MM.1S (cell line): Measurements from ENCODE around the gene KATNAL2.

Experiments
- DNase-seq: peaks from one replicate; pipeline ENCODE4 v3.0.0-alpha.2; 2015
- H2AFZ ChIP-seq: fragments of 300-600 bp; sonication (generic); 2 replicates; pipeline ENCODE4 v1.6.0; 2016; ENCODE audit warnings: antibody characterized with exemption, low read length
- H3F3A ChIP-seq: fragments of 300-600 bp; sonication (generic); 2 replicates; pipeline ENCODE4 v1.6.1; 2016; ENCODE audit warnings: mild to moderate bottlenecking, antibody characterized with exemption, low read length, moderate library complexity, mixed read lengths; ENCODE audit not compliant: insufficient read depth
- H3K27ac ChIP-seq: fragments of 300-600 bp; sonication (generic); 2 replicates; pipeline ENCODE4 v1.5.1; 2016; ENCODE audit warnings: mild to moderate bottlenecking, low read length
- H3K27me3 ChIP-seq: fragments of 300-600 bp; sonication (generic); replicated peaks from 2 replicates; pipeline ENCODE4 v1.6.0; 2016; ENCODE audit warnings: low read length; ENCODE audit not compliant: insufficient read depth
- H3K36me3 ChIP-seq: fragments of 300-600 bp; sonication (generic); replicated peaks from 2 replicates; pipeline ENCODE4 v1.6.1; 2016; ENCODE audit warnings: mild to moderate bottlenecking, low read length, mixed read lengths; ENCODE audit not compliant: insufficient read depth
- H3K4me1 ChIP-seq: fragments of 300-600 bp; sonication (generic); 2 replicates; pipeline ENCODE4 v1.6.1; 2016; ENCODE audit warnings: low read length, mixed read lengths
- H3K4me2 ChIP-seq: fragments of 300-600 bp; sonication (generic); 2 replicates; pipeline ENCODE4 v1.6.0; 2016; ENCODE audit warnings: low read depth, low read length
- H3K4me3 ChIP-seq: fragments of 300-600 bp; sonication (generic); 2 replicates; pipeline ENCODE4 v1.5.1; 2016; ENCODE audit warnings: low read length, mixed read lengths
- H3K79me2 ChIP-seq: fragments of 300-600 bp; sonication (generic); 2 replicates; pipeline ENCODE4 v1.6.1; 2016; ENCODE audit warnings: mixed run types, low read length, mixed read lengths
- H3K9ac ChIP-seq: fragments of 300-600 bp; sonication (generic); 2 replicates; pipeline ENCODE4 v1.6.1; 2016; ENCODE audit warnings: low read length, mixed read lengths
- H3K9me2 ChIP-seq: fragments of 300-600 bp; sonication (generic); replicated peaks from 2 replicates; pipeline ENCODE4 v1.6.1; 2016; ENCODE audit warnings: mild to moderate bottlenecking, low read length, mixed read lengths; ENCODE audit not compliant: insufficient read depth
- H3K9me3 ChIP-seq: fragments of 300-600 bp; sonication (generic); replicated peaks from 2 replicates; pipeline ENCODE4 v1.6.1; 2016; ENCODE audit warnings: mild to moderate bottlenecking, low read length, mixed read lengths; ENCODE audit not compliant: insufficient read depth
- H4K20me1 ChIP-seq: fragments of 300-600 bp; sonication (generic); 2 replicates; pipeline ENCODE4 v1.6.1; 2016; ENCODE audit warnings: mild to moderate bottlenecking, low read length, moderate library complexity, mixed read lengths; ENCODE audit not compliant: insufficient read depth
- EZH2 ChIP-seq: fragments of 300-600 bp; sonication (generic); optimal IDR thresholded peaks from 2 replicates; pipeline ENCODE3; 2017; ENCODE audit warnings: low read depth, mild to moderate bottlenecking, antibody characterized with exemption, low read length, mixed read lengths
- EZH2phosphoT487 ChIP-seq: fragments of 300-600 bp; sonication (generic); IDR thresholded peaks from 2 replicates; pipeline ENCODE4 v1.6.1; 2018; ENCODE audit warnings: antibody characterized with exemption, low read length
- TF ChIP-seq, protein P1 (sequence below): fragments of 300-600 bp; sonication (generic); IDR thresholded peaks from 2 replicates; pipeline ENCODE4 v1.5.1; 2016; ENCODE audit warnings: antibody characterized with exemption, low read length, mixed read lengths

KATNAL2 gene

DNA sequence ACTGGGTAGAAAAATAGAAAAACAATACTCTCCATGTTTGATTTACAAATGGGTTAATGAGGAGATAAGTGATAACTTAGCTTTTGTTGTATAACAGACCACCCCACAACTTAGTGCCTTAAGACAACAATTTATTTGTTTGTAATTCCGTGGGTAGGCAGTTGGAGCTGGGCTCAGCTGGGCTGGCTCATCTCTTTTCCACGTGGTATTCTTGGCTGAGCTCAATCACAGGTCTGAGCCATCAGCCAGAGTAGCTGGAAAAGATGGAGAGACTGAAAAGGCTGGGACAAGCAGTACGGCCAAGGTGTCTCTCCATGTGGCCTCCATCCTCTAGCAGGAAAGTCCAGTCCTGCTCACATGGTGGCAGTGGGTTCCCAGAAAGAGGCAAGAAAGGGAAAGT lies 150.2 kb downstream of the KATNAL2 start:
- Histone ChIP-seq H3K9me3 (no peaks in the 10 kb centered on the region), H3K9ac (no peak overlapping the region), H3K27ac (no peak overlapping the region), H3K4me1 (no peaks in the 10 kb centered on the region), H4K20me1 (no peaks in the 10 kb centered on the region), H3K27me3 (no peaks in the 10 kb centered on the region), H3F3A (no peaks in the 10 kb centered on the region), H3K4me2 (no peak overlapping the region), H2AFZ (no peak overlapping the region), H3K79me2 (no peaks in the 10 kb centered on the region), H3K9me2 (no peaks in the 10 kb centered on the region), H3K36me3 (no peaks in the 10 kb centered on the region), H3K4me3 (no peak overlapping the region)
- TF ChIP-seq EZH2phosphoT487 (no peak), EZH2 (no peak)
- TF ChIP-seq, protein P1, sequence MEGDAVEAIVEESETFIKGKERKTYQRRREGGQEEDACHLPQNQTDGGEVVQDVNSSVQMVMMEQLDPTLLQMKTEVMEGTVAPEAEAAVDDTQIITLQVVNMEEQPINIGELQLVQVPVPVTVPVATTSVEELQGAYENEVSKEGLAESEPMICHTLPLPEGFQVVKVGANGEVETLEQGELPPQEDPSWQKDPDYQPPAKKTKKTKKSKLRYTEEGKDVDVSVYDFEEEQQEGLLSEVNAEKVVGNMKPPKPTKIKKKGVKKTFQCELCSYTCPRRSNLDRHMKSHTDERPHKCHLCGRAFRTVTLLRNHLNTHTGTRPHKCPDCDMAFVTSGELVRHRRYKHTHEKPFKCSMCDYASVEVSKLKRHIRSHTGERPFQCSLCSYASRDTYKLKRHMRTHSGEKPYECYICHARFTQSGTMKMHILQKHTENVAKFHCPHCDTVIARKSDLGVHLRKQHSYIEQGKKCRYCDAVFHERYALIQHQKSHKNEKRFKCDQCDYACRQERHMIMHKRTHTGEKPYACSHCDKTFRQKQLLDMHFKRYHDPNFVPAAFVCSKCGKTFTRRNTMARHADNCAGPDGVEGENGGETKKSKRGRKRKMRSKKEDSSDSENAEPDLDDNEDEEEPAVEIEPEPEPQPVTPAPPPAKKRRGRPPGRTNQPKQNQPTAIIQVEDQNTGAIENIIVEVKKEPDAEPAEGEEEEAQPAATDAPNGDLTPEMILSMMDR = no peak
- no peak for DNase-seq

DNA sequence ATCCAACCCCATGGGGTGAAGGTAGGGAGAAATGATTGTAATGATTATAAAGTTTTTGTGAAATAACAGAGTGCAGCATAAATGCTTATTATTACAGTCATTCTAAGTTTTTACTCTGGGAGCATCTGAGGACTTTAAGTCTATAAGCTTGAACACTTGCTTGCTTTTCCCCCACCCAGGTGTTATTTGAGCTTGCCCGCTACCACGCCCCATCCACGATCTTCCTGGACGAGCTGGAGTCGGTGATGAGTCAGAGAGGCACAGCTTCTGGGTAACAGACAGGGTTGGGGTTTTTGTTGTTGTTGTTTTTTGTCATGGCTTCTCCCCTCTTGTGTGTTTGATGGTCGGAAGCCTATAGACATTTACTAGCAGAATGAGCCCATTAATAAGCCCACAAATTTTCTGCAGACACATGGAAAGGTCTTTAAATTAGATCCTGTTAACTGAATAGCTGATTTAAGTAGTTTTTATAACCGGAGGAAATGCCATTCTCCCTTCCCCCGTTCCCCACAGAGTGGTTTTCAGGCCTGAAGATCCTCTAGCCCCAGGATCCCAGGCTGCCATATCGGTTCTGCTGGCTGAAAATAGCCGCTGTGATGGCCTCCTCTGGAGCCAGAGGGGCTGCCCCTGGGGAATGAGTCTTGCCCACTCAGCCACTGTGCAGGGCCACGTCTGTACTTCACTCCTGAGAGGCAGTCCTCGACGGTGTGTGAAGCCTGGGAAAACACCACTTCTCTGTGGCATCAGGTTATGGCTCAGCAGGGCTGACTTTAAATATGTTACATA lies 157.9 kb downstream of the KATNAL2 start:
- DNase-seq = no peak
- Histone ChIP-seq H3K79me2 (no peaks in the 10 kb centered on the region), H3K9me2 (no peaks in the 10 kb centered on the region), H3K27ac (no peak overlapping the region), H2AFZ (no peak overlapping the region), H3K4me1 (no peaks in the 10 kb centered on the region), H4K20me1 (no peaks in the 10 kb centered on the region), H3F3A (no peaks in the 10 kb centered on the region), H3K4me3 (no peak overlapping the region), H3K4me2 (no peak overlapping the region), H3K9me3 (no peaks in the 10 kb centered on the region), H3K9ac (no peak overlapping the region), H3K27me3 (no peaks in the 10 kb centered on the region), H3K36me3 (no peaks in the 10 kb centered on the region)
- TF ChIP-seq EZH2phosphoT487 (no peak), EZH2 (no peak)
- TF ChIP-seq, protein P1 = no peak

DNA sequence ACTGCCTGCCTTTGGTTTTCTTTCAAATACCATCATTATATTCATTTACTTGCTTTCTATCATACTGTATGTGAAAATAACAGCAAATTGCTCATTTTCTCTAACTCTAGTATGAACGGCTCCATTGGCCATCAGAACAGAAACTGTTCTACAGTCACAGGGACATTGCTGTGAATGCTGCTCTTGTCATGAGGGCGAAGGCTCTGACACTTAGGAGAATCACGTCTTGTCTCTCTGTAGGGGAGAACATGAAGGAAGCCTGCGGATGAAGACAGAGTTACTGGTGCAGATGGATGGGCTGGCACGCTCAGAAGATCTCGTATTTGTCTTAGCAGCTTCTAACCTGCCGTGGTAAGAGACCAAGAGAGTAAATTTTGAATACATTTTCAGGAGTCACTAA lies 159.7 kb downstream of the KATNAL2 start:
- Histone ChIP-seq H3K9me2 (no peaks in the 10 kb centered on the region), H3K9me3 (no peaks in the 10 kb centered on the region), H2AFZ (no peak overlapping the region), H3K27me3 (no peaks in the 10 kb centered on the region), H3K9ac (no peak overlapping the region), H4K20me1 (no peaks in the 10 kb centered on the region), H3K27ac (no peak overlapping the region), H3K4me3 (no peak overlapping the region), H3K4me2 (no peak overlapping the region), H3F3A (no peaks in the 10 kb centered on the region), H3K79me2 (no peaks in the 10 kb centered on the region), H3K36me3 (no peaks in the 10 kb centered on the region), H3K4me1 (no peaks in the 10 kb centered on the region)
- DNase-seq = no peak
- TF ChIP-seq, protein P1 = no peak
